GM12878 (cell line): ENCODE results near the gene PLEKHM3. TPM values are rescaled to one million over a fixed set of nuclear protein-coding genes. Genes with fewer than 3 reads are reported as not detected.

Experiments
- ATAC-seq: fragments of 200-7000 bp; cut with Tn5 transposase; 3 replicates; pipeline ENCODE4 v1.9.1; 2020; ENCODE audit warnings: mild to moderate bottlenecking, moderate library complexity
- BruUV-seq: library from RNA; stranded (reverse); fragments of 400-500 nt; replicated peaks from 2 replicates; lab custom pipeline; 2021; lab: Mats Ljungman, UMichigan
- CTCF ChIA-PET: fragments of 300-600 bp; sonication (Branson Sonifier 250); formaldehyde crosslinking; extraction: SDS; loops from one replicate; lab custom pipeline; 2021; ENCODE audit warnings: inconsistent platforms; lab: Yijun Ruan, JAX
- POLR2A ChIA-PET: fragments of 350-600 bp; formaldehyde crosslinking; extraction: SDS; loops from one replicate; lab custom pipeline; 2021; ENCODE audit warnings: inconsistent platforms; lab: Charles Lee
- RAD21 ChIA-PET: fragments of 300-600 bp; sonication (Branson Sonifier 250); formaldehyde crosslinking; loops from one replicate; lab custom pipeline; 2023; ENCODE audit warnings: antibody characterized with exemption; ENCODE audit not compliant: unreplicated experiment; lab: Charles Lee
- SMC1A ChIA-PET: fragments of 300-600 bp; sonication (Branson Sonifier 250); formaldehyde crosslinking; loops from one replicate; lab custom pipeline; 2023; ENCODE audit not compliant: unreplicated experiment, uncharacterized antibody; lab: Charles Lee
- DNase-seq: peaks from one replicate; pipeline ENCODE4 v3.0.0-alpha.2; 2011; ENCODE audit warnings: low read depth, low spot score
- FAIRE-seq: peaks from 3 replicates; lab custom pipeline; 2011; peaks lifted over from hg19 to GRCh38; lab: Jason Lieb, UNC
- H2AFZ ChIP-seq: 2 replicates; pipeline ENCODE4 v1.6.0; 2011; ENCODE audit warnings: low read depth, low read length, control low read depth; ENCODE audit not compliant: control insufficient read depth
- H3K27ac ChIP-seq: 2 replicates; pipeline ENCODE4 v1.5.1; 2011; ENCODE audit warnings: control low read depth; ENCODE audit not compliant: control insufficient read depth, insufficient read depth
- H3K27me3 ChIP-seq, 2 experiments: replicated peaks in 1 of 2; 2 replicates each; pipeline versions ENCODE4 v1.6.0 to v1.6.1; 2011; ENCODE audit warnings: low read length in 1 of 2; ENCODE audit not compliant: control insufficient read depth in 2 of 2, insufficient read depth in 2 of 2
- H3K36me3 ChIP-seq, 2 experiments: 2 replicates each; pipeline ENCODE4 v1.5.1; 2011; ENCODE audit warnings: low read length in 1 of 2; ENCODE audit not compliant: control insufficient read depth in 2 of 2, insufficient read depth in 2 of 2
- H3K4me1 ChIP-seq: 2 replicates; pipeline ENCODE4 v1.6.1; 2011; ENCODE audit warnings: mild to moderate bottlenecking, low read length, moderate library complexity, mixed read lengths; ENCODE audit not compliant: control insufficient read depth, insufficient read depth
- H3K4me2 ChIP-seq: 2 replicates; pipeline ENCODE4 v1.6.0; 2011; ENCODE audit warnings: control low read depth; ENCODE audit not compliant: control insufficient read depth, insufficient read depth
- H3K4me3 ChIP-seq: fragments of 200-600 bp; sonication (generic); 2 replicates; pipeline ENCODE4 v1.5.1; 2016
- H3K79me2 ChIP-seq: 2 replicates; pipeline ENCODE4 v1.6.0; 2011; ENCODE audit warnings: low read length; ENCODE audit not compliant: control insufficient read depth, insufficient read depth
- H3K9ac ChIP-seq: 2 replicates; pipeline ENCODE4 v1.8.0; 2011; ENCODE audit warnings: low read length, control low read depth, mixed read lengths; ENCODE audit not compliant: control insufficient read depth, insufficient read depth
- H3K9me3 ChIP-seq: replicated peaks from 3 replicates; pipeline ENCODE4 v1.5.1; 2011; ENCODE audit warnings: mild to moderate bottlenecking, low read length; ENCODE audit not compliant: control insufficient read depth, insufficient read depth
- H4K20me1 ChIP-seq: 2 replicates; pipeline ENCODE4 v1.6.0; 2011; ENCODE audit not compliant: control insufficient read depth, insufficient read depth
- BHLHE40 ChIP-seq, 2 experiments: fragments of 450-650 bp in 1 of 2; IDR thresholded peaks; 2 replicates each; pipeline ENCODE4 v1.6.1; 2011 to 2017; ENCODE audit warnings: low read depth in 2 of 2, borderline replicate concordance in 1 of 2, improper control_type of control experiment in 1 of 2, low read length in 1 of 2, mild to moderate bottlenecking in 1 of 2
- CHD4 ChIP-seq: fragments of 200-600 bp; sonication (generic); IDR thresholded peaks from 2 replicates; pipeline ENCODE4 v1.6.1; 2016; ENCODE audit warnings: mild to moderate bottlenecking
- CREM ChIP-seq: IDR thresholded peaks from 2 replicates; pipeline ENCODE4 v1.6.1; 2014; ENCODE audit warnings: antibody characterized with exemption, low read depth
- DPF2 ChIP-seq: fragments of 450-650 bp; IDR thresholded peaks from 2 replicates; pipeline ENCODE4 v1.6.1; 2017; ENCODE audit warnings: mild to moderate bottlenecking
- GABPA ChIP-seq: IDR thresholded peaks from 2 replicates; pipeline ENCODE4 v1.6.1; 2014; ENCODE audit warnings: antibody characterized with exemption, low read depth, mild to moderate bottlenecking, inconsistent platforms
- IKZF1 ChIP-seq: fragments of 450-650 bp; conservative IDR thresholded peaks from 2 replicates; pipeline ENCODE4 v1.6.1; 2017; ENCODE audit warnings: antibody characterized with exemption, mild to moderate bottlenecking
- POLR2AphosphoS2 ChIP-seq: IDR thresholded peaks from 2 replicates; pipeline ENCODE4 v1.6.1; 2011; ENCODE audit warnings: low read depth, mild to moderate bottlenecking, low read length, improper control_type of control experiment, moderate library complexity
- RFX5 ChIP-seq: IDR thresholded peaks from 2 replicates; pipeline ENCODE4 v1.6.1; 2011; ENCODE audit warnings: low read depth, low read length, improper control_type of control experiment
- SRF ChIP-seq, 2 experiments: IDR thresholded peaks; 2 replicates each; pipeline ENCODE4 v1.6.1; 2011; ENCODE audit warnings: low read depth in 2 of 2, low read length in 2 of 2, mild to moderate bottlenecking in 1 of 2, moderate library complexity in 1 of 2
- ZBED1 ChIP-seq: IDR thresholded peaks from 2 replicates; pipeline ENCODE4 v1.6.1; 2016; ENCODE audit warnings: borderline replicate concordance
- ZNF217 ChIP-seq: fragments of 450-650 bp; IDR thresholded peaks from 2 replicates; pipeline ENCODE4 v1.6.1; 2017; ENCODE audit warnings: antibody characterized with exemption, mild to moderate bottlenecking
- WGBS: methylation state at CpG from one replicate; pipeline ENCODE4 v1.1.6; 2016; ENCODE audit warnings: low lambda C conversion rate; ENCODE audit not compliant: insufficient replicate concordance, insufficient coverage; ENCODE audit errors: missing lambda C conversion rate; 5-methylcytosine and 5-hydroxymethylcytosine counted together
- in situ Hi-C: fragments of 300-500 bp; cut with MboI; formaldehyde crosslinking; loops from 9 replicates; pipeline ENCODE4 v1.14.3; 2018; ENCODE audit warnings: mixed read lengths
- intact Hi-C: fragments of 100-400 bp; cut with micrococcal nuclease; formaldehyde crosslinking; loops from one replicate; pipeline ENCODE4 v1.14.2; 2022; ENCODE audit not compliant: unreplicated experiment
- polyA plus RNA-seq, 11 experiments: library from polyadenylated mRNA; depleted of rRNA in 4 of 11; unstranded in 6 of 11; stranded (reverse) in 5 of 11; fragments of >200 nt; fragmentation: Nextera tagmentation in 4 of 11; fragmentation: Illumina TruSeq in 1 of 11; extraction: Ambion mirVana in 4 of 11; extraction: Trizol in 1 of 11; gene quantifications; 1 replicate in 1 of 11; 2 replicates in 10 of 11; pipeline versions ENCODE4 v1.2.1 to v1.2.3, GENCODE V29; 2011 to 2016; ENCODE audit warnings: inconsistent platforms in 2 of 11, missing spikeins in 2 of 11, low read depth in 1 of 11
- total RNA-seq, 4 experiments: library from RNA; depleted of rRNA in 3 of 4; stranded (reverse); fragments of >200 nt in 3 of 4; fragmentation: Illumina TruSeq in 1 of 4; extraction: Trizol in 1 of 4; gene quantifications; 2 replicates each; pipeline versions ENCODE4 v1.2.1 to v1.2.3, GENCODE V29; 2013 to 2021
- TF ChIP-seq, protein P1 (sequence below): IDR thresholded peaks from 2 replicates; pipeline ENCODE4 v1.6.1; 2011; ENCODE audit warnings: low read depth, low read length, improper control_type of control experiment, borderline replicate concordance
- TF ChIP-seq, protein P2 (sequence below): IDR thresholded peaks from 2 replicates; pipeline ENCODE4 v1.6.1; 2011; ENCODE audit warnings: low read depth, mild to moderate bottlenecking, low read length, moderate library complexity, borderline replicate concordance; ENCODE audit errors: extremely low read depth
- TF ChIP-seq, protein P3 (sequence below): fragments of 450-650 bp; IDR thresholded peaks from 2 replicates; pipeline ENCODE4 v1.6.1; 2017; ENCODE audit warnings: antibody characterized with exemption, mild to moderate bottlenecking, moderate library complexity

PLEKHM3 gene
- total and polyA plus RNA-seq, 10 of the 15 experiments (the other 5 are each of a cell fraction or from before 2014, with no cell fraction given), result 1.4 to 5.6 (median 3.0) TPM

DNA sequence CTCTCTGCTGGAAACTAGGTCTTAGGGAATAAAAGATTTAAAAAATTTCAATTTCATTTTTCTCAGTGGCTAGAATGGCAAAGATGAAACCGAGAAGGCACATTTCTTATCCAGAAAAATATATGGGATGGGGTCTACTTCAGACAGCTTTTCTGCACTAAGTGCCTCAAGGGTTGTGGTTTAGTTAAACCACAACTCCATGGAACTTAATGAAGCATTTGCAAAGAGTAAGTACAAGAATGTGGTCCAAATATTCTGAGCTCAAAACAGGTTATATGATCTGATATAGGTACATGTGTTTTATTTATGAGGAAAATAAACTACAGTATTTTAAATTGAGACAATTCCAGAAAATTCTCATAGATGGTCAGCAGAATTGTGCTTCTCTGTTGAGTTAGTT is 153.8 kb downstream of the PLEKHM3 start:
- Histone ChIP-seq H3K27ac (no peak overlapping the region), H3K27me3 (no peaks in the 10 kb centered on the region), H3K4me2 (no peak overlapping the region), H3K36me3 (no peaks in the 10 kb centered on the region), H3K4me3 (no peak overlapping the region), H3K9me3 (no peaks in the 10 kb centered on the region), H3K79me2 (no peaks in the 10 kb centered on the region), H2AFZ (no peak overlapping the region), H3K4me1 (no peaks in the 10 kb centered on the region)
- DNase-seq (no peak), FAIRE-seq (no peak)
- CTCF ChIA-PET, result interaction anchor here (1.0 to 2.1 kb wide), 11 partner anchors 8 to 244 kb away, joined by 3 to 6 read pairs (median 4); partner anchors contain the start of gene FZD5
- TF ChIP-seq, protein P1, sequence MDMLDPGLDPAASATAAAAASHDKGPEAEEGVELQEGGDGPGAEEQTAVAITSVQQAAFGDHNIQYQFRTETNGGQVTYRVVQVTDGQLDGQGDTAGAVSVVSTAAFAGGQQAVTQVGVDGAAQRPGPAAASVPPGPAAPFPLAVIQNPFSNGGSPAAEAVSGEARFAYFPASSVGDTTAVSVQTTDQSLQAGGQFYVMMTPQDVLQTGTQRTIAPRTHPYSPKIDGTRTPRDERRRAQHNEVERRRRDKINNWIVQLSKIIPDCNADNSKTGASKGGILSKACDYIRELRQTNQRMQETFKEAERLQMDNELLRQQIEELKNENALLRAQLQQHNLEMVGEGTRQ, result no peak
- TF ChIP-seq DPF2, result no peak
- no peak for TF ChIP-seq BHLHE40 (IDR thresholded peaks at IDR 0.05; ENCODE audit: borderline replicate concordance in 1 of 2, low read depth in 2 of 2, low read length in 1 of 2)
- no peak for TF ChIP-seq ZBED1
- TF ChIP-seq ZNF217, result no peak
- no peak for TF ChIP-seq POLR2AphosphoS2
- no peak for TF ChIP-seq SRF (IDR thresholded peaks at IDR 0.05; ENCODE audit: low read depth in 2 of 2, low read length in 2 of 2)
- TF ChIP-seq CHD4, result no peak
- TF ChIP-seq, protein P2, sequence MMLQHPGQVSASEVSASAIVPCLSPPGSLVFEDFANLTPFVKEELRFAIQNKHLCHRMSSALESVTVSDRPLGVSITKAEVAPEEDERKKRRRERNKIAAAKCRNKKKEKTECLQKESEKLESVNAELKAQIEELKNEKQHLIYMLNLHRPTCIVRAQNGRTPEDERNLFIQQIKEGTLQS, result no peak
- TF ChIP-seq, protein P3, sequence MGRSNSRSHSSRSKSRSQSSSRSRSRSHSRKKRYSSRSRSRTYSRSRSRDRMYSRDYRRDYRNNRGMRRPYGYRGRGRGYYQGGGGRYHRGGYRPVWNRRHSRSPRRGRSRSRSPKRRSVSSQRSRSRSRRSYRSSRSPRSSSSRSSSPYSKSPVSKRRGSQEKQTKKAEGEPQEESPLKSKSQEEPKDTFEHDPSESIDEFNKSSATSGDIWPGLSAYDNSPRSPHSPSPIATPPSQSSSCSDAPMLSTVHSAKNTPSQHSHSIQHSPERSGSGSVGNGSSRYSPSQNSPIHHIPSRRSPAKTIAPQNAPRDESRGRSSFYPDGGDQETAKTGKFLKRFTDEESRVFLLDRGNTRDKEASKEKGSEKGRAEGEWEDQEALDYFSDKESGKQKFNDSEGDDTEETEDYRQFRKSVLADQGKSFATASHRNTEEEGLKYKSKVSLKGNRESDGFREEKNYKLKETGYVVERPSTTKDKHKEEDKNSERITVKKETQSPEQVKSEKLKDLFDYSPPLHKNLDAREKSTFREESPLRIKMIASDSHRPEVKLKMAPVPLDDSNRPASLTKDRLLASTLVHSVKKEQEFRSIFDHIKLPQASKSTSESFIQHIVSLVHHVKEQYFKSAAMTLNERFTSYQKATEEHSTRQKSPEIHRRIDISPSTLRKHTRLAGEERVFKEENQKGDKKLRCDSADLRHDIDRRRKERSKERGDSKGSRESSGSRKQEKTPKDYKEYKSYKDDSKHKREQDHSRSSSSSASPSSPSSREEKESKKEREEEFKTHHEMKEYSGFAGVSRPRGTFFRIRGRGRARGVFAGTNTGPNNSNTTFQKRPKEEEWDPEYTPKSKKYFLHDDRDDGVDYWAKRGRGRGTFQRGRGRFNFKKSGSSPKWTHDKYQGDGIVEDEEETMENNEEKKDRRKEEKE, result no peak
- no peak for TF ChIP-seq CREM
- no peak for TF ChIP-seq RFX5
- no peak for TF ChIP-seq GABPA
- no peak for TF ChIP-seq IKZF1
- TF ChIP-seq, all 136 proteins: peak for 0
- no peak overlapping the region for H3K9ac ChIP-seq
- RAD21 ChIA-PET, result interaction anchor here (1.1 to 5.5 kb wide), 4 partner anchors 35 to 126 kb away, joined by 3 to 20 read pairs (median 4); partner anchors contain the start of gene FZD5
- 95% methylated on average over 1 of the region's 1 CpG for WGBS
- BruUV-seq, result no TSS peak
- in situ Hi-C loops (no loop called here), intact Hi-C loops (no loop called here)
- SMC1A ChIA-PET, result interaction anchor here (0.6 to 1.8 kb wide), 14 partner anchors 10 to 1801 kb away, joined by 3 to 6 read pairs (median 3); partner anchors contain the start of gene FZD5
- POLR2A ChIA-PET, result interaction anchor here (0.6 to 1.8 kb wide), 3 partner anchors 11 to 157 kb away, joined by 5 read pairs; no protein-coding TSS in a partner anchor
- H4K20me1 ChIP-seq, result no peaks in the 10 kb centered on the region
- ATAC-seq, result no peak
